ENCODE measurements around the gene PCDH18. TPM values are rescaled to one million over a fixed set of nuclear protein-coding genes. Genes with fewer than 3 reads are reported as not detected.
"Not testable (repeated sequence)": the region's sequence is repeated elsewhere in the genome, so short reads cannot be mapped to it uniquely, and the experiment has no call there.

Gene PCDH18
- total and polyA plus RNA-seq, 2 experiments from 2014 or later: 119 to 255 TPM

GRCh38 chr4:137540356-137540755 is 8.1 kb upstream of the PCDH18 start:
- DNase-seq: no peak
- Histone ChIP-seq H3K27me3 (replicated peaks; ENCODE audit: insufficient read depth) (no peaks in the 10 kb centered on the region), H3K27ac (no peak overlapping the region), H3K9ac (no peak overlapping the region), H2AFZ (no peak overlapping the region), H3F3A (ENCODE audit: insufficient read depth) (peaks cover 8% of the 10 kb centered on the region), H3K36me3 (ENCODE audit: low read depth) (no peaks in the 10 kb centered on the region), H3K4me2 (ENCODE audit: unreplicated experiment) (no peak overlapping the region), H3K4me1 (ENCODE audit: insufficient read depth) (peaks cover 46% of the 10 kb centered on the region), H3K9me3 (ENCODE audit: low read depth) (no peaks in the 10 kb centered on the region), H3K79me2 (ENCODE audit: insufficient read depth) (no peaks in the 10 kb centered on the region), H3K9me2 (ENCODE audit: insufficient read depth) (no peaks in the 10 kb centered on the region), H3K4me3 (no peak overlapping the region), H4K20me1 (ENCODE audit: insufficient read depth) (no peaks in the 10 kb centered on the region)
- no peak for TF ChIP-seq EZH2 (IDR thresholded peaks at IDR 0.05; ENCODE audit: insufficient read depth, poor library complexity, severe bottlenecking)
- in situ Hi-C loops (cut with MboI): loop anchor here (25.0 kb wide), 2 partner anchors 322 to 1147 kb away; no protein-coding TSS in a partner anchor

GRCh38 chr4:137538526-137538925 is 6.2 kb upstream of the PCDH18 start:
- no peak overlapping the region for H3K4me2 ChIP-seq (ENCODE audit: unreplicated experiment)
- no peaks in the 10 kb centered on the region for H4K20me1 ChIP-seq (ENCODE audit: insufficient read depth)
- 86 to 93% methylated on average over 4 of the region's 4 CpGs for WGBS, 2 experiments (ENCODE audit: low coverage in 1 of 2, low lambda C conversion rate in 2 of 2, missing lambda C conversion rate in 2 of 2)
- H3F3A ChIP-seq (ENCODE audit: insufficient read depth): peaks cover 7% of the 10 kb centered on the region; the same call in 1 of the 2 replicates
- peaks cover 17% of the 10 kb centered on the region for H3K79me2 ChIP-seq (ENCODE audit: insufficient read depth)
- no peak for DNase-seq
- H3K9me3 ChIP-seq (ENCODE audit: low read depth): no peaks in the 10 kb centered on the region
- H3K36me3 ChIP-seq (ENCODE audit: low read depth): no peaks in the 10 kb centered on the region
- H3K27me3 ChIP-seq (replicated peaks; ENCODE audit: insufficient read depth): no peaks in the 10 kb centered on the region
- TF ChIP-seq EZH2phosphoT487 (IDR thresholded peaks at IDR 0.05; ENCODE audit: insufficient read depth, low read depth) (no peak), EZH2 (IDR thresholded peaks at IDR 0.05; ENCODE audit: insufficient read depth, poor library complexity, severe bottlenecking) (no peak)
- H3K9me2 ChIP-seq (ENCODE audit: insufficient read depth): no peaks in the 10 kb centered on the region
- in situ Hi-C loops (cut with MboI): loop anchor here (25.0 kb wide), 2 partner anchors 324 to 1149 kb away; no protein-coding TSS in a partner anchor
- peaks cover 47% of the 10 kb centered on the region for H3K4me1 ChIP-seq (ENCODE audit: insufficient read depth)
- no peak overlapping the region for H3K9ac ChIP-seq
- no peak overlapping the region for H3K27ac ChIP-seq
- no peak overlapping the region for H3K4me3 ChIP-seq
- no peak overlapping the region for H2AFZ ChIP-seq

- 97 to 100% methylated on average over 3 of the region's 3 CpGs for WGBS, 2 experiments (ENCODE audit: low coverage in 1 of 2, low lambda C conversion rate in 2 of 2, missing lambda C conversion rate in 2 of 2)
- Histone ChIP-seq H3F3A (ENCODE audit: insufficient read depth) (peaks cover 14% of the 10 kb centered on the region), H3K79me2 (ENCODE audit: insufficient read depth) (peaks cover 24% of the 10 kb centered on the region), H3K4me1 (ENCODE audit: insufficient read depth) (peaks cover 43% of the 10 kb centered on the region)
- H3K9me3 ChIP-seq (ENCODE audit: low read depth); H3K27me3 ChIP-seq (replicated peaks; ENCODE audit: insufficient read depth); DNase-seq; H3K9ac ChIP-seq; H3K9me2 ChIP-seq (ENCODE audit: insufficient read depth); H4K20me1 ChIP-seq (ENCODE audit: insufficient read depth); H3K36me3 ChIP-seq (ENCODE audit: low read depth); H3K4me3 ChIP-seq; H2AFZ ChIP-seq; H3K27ac ChIP-seq; H3K4me2 ChIP-seq (ENCODE audit: unreplicated experiment): not testable (repeated sequence)
- in situ Hi-C loops (cut with MboI): loop anchor here (25.0 kb wide), 2 partner anchors 324 to 1149 kb away; no protein-coding TSS in a partner anchor
Measured at GRCh38 chr4:137537807-137538206, 5.5 kb upstream of the PCDH18 start.

GRCh38 chr4:137536789-137537561 is 4.7 kb upstream of the PCDH18 start:
- WGBS, 2 experiments (ENCODE audit: low coverage in 1 of 2, low lambda C conversion rate in 2 of 2, missing lambda C conversion rate in 2 of 2): 83 to 84% methylated on average over 5 of the region's 5 CpGs
- Histone ChIP-seq H4K20me1 (ENCODE audit: insufficient read depth) (no peaks in the 10 kb centered on the region), H3F3A (ENCODE audit: insufficient read depth) (peaks cover 15% of the 10 kb centered on the region), H3K4me3 (no peak overlapping the region), H3K9me2 (ENCODE audit: insufficient read depth) (no peaks in the 10 kb centered on the region), H2AFZ (no peak overlapping the region), H3K79me2 (ENCODE audit: insufficient read depth) (peaks cover 27% of the 10 kb centered on the region), H3K4me1 (ENCODE audit: insufficient read depth) (peaks cover 38% of the 10 kb centered on the region), H3K4me2 (ENCODE audit: unreplicated experiment) (no peak overlapping the region), H3K27me3 (replicated peaks; ENCODE audit: insufficient read depth) (no peaks in the 10 kb centered on the region), H3K9me3 (ENCODE audit: low read depth) (no peaks in the 10 kb centered on the region), H3K9ac (no peak overlapping the region), H3K36me3 (ENCODE audit: low read depth) (no peaks in the 10 kb centered on the region), H3K27ac (no peak overlapping the region)
- TF ChIP-seq EZH2 (IDR thresholded peaks at IDR 0.05; ENCODE audit: insufficient read depth, poor library complexity, severe bottlenecking) (no peak), EZH2phosphoT487 (IDR thresholded peaks at IDR 0.05; ENCODE audit: insufficient read depth, low read depth) (no peak)
- DNase-seq: no peak
- in situ Hi-C loops (cut with MboI): loop anchor here (25.0 kb wide), 2 partner anchors 325 to 1150 kb away; no protein-coding TSS in a partner anchor

All from GM23248 (cell line).